Gastrocnemius medialis (tissue), 4 donors: ENCODE data around the gene KCNQ5. TPM values are rescaled to one million over a fixed set of nuclear protein-coding genes. Genes with fewer than 3 reads are reported as not detected.

ENCODE experiments used
- ATAC-seq, 2 donors: fragments of 150-250 bp; one replicate each; pipeline ENCODE4 v1.9.1; 2016
- DNase-seq, 2 donors: peaks; one replicate each; pipeline ENCODE4 v3.0.0-alpha.2; 2019
- H3K27ac ChIP-seq, 4 donors: fragments of 200-600 bp; sonication (generic); 1 replicate in 1 of 4; 2 replicates in 3 of 4; pipeline ENCODE4 v1.5.1; 2016 to 2018; ENCODE audit warnings: mild to moderate bottlenecking in 2 of 4, moderate library complexity in 1 of 4
- H3K27me3 ChIP-seq, 3 donors: fragments of 200-600 bp; sonication (generic) in 2 of 3; 1 replicate in 1 of 3; 2 replicates in 2 of 3; pipeline versions ENCODE4 v1.5.1 to v1.6.0; 2016 to 2019; ENCODE audit warnings: mild to moderate bottlenecking in 1 of 3, moderate library complexity in 1 of 3
- H3K36me3 ChIP-seq, 2 donors: fragments of 200-600 bp; sonication (generic) in 1 of 2; one replicate each; pipeline ENCODE4 v1.5.1; 2017 to 2018
- H3K4me1 ChIP-seq, 2 donors: fragments of 200-600 bp; sonication (generic) in 1 of 2; one replicate each; pipeline ENCODE4 v1.5.1; 2016 to 2017; ENCODE audit warnings: mild to moderate bottlenecking in 2 of 2
- H3K4me3 ChIP-seq, 4 donors: fragments of 200-600 bp; sonication (generic) in 3 of 4; 1 replicate in 1 of 4; 2 replicates in 3 of 4; pipeline ENCODE4 v1.5.1; 2016 to 2019; ENCODE audit warnings: mild to moderate bottlenecking in 2 of 4
- H3K9me3 ChIP-seq, 3 donors: fragments of 200-600 bp; sonication (generic) in 2 of 3; 1 replicate in 1 of 3; 2 replicates in 2 of 3; pipeline ENCODE4 v1.5.1; 2016 to 2019
- POLR2A ChIP-seq, 2 donors: fragments of 450-650 bp; IDR thresholded peaks; one replicate each; pipeline ENCODE4 v1.6.1; 2017; ENCODE audit warnings: antibody characterized with exemption in 2 of 2, mild to moderate bottlenecking in 2 of 2, moderate library complexity in 2 of 2
- in situ Hi-C, 4 donors: fragments of 200-750 bp; cut with MboI; loops; one replicate each; pipeline versions ENCODE4 v1.15.0 to v1.8.0; 2017; ENCODE audit warnings: low sequenced_read_pairs in 4 of 4
- intact Hi-C: fragments of 100-400 bp; cut with DNase I; formaldehyde crosslinking; loops from one replicate; pipeline ENCODE4 v1.15.1; 2023; ENCODE audit warnings: low total_unique reads
- total RNA-seq, 4 donors: library from RNA; depleted of rRNA; stranded (reverse); fragments of >200 nt; gene quantifications; one replicate each; pipeline versions ENCODE4 v1.1.0 to v1.2.3, GENCODE V29; 2016
- TF ChIP-seq, protein P1 (sequence below), 5 experiments: fragments of 450-650 bp in 3 of 5; fragments of 200-600 bp in 2 of 5; sonication (generic) in 2 of 5; IDR thresholded peaks in 4 of 5; conservative IDR thresholded peaks in 1 of 5; 1 replicate in 4 of 5; 2 replicates in 1 of 5; pipeline ENCODE4 v1.5.1; 2016 to 2019; ENCODE audit warnings: antibody characterized with exemption in 5 of 5, mild to moderate bottlenecking in 3 of 5, moderate library complexity in 3 of 5

The KCNQ5 gene
- total RNA-seq, 4 donors from 2014 or later, result 5.3 to 19.3 (median 15.1) TPM

- Histone ChIP-seq H3K9me3 (no peaks in the 10 kb centered on the region), H3K36me3 (no peaks in the 10 kb centered on the region), H3K27me3 (no peaks in the 10 kb centered on the region), H3K27ac (no peak overlapping the region), H3K4me1 (peaks cover 7 to 50% of the 10 kb centered on the region in 2 donors), H3K4me3 (no peak overlapping the region)
- in situ Hi-C loops (no loop called here), intact Hi-C loops (no loop called here)
- no peak for DNase-seq
- no peak for TF ChIP-seq POLR2A (IDR thresholded peaks at IDR 0.05)
- TF ChIP-seq, protein P1, sequence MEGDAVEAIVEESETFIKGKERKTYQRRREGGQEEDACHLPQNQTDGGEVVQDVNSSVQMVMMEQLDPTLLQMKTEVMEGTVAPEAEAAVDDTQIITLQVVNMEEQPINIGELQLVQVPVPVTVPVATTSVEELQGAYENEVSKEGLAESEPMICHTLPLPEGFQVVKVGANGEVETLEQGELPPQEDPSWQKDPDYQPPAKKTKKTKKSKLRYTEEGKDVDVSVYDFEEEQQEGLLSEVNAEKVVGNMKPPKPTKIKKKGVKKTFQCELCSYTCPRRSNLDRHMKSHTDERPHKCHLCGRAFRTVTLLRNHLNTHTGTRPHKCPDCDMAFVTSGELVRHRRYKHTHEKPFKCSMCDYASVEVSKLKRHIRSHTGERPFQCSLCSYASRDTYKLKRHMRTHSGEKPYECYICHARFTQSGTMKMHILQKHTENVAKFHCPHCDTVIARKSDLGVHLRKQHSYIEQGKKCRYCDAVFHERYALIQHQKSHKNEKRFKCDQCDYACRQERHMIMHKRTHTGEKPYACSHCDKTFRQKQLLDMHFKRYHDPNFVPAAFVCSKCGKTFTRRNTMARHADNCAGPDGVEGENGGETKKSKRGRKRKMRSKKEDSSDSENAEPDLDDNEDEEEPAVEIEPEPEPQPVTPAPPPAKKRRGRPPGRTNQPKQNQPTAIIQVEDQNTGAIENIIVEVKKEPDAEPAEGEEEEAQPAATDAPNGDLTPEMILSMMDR (IDR thresholded peaks at IDR 0.05 in 4 of 5, conservative IDR thresholded peaks at IDR 0.05 in 1 of 5), result no peak
- no peak for ATAC-seq
Measured at GRCh38 chr6:72956272-72956671, 334.4 kb downstream of the KCNQ5 start.

GRCh38 chr6:72959821-72960220, 338.0 kb downstream of the KCNQ5 start:
- Histone ChIP-seq H3K27ac (no peak overlapping the region), H3K4me1 (peaks cover 0 to 25% of the 10 kb centered on the region in 2 donors), H3K27me3 (no peaks in the 10 kb centered on the region), H3K36me3 (no peaks in the 10 kb centered on the region), H3K9me3 (no peaks in the 10 kb centered on the region), H3K4me3 (no peak overlapping the region)
- no peak for ATAC-seq
- in situ Hi-C loops (no loop called here), intact Hi-C loops (no loop called here)
- TF ChIP-seq, protein P1 (IDR thresholded peaks at IDR 0.05 in 4 of 5, conservative IDR thresholded peaks at IDR 0.05 in 1 of 5), result no peak
- no peak for TF ChIP-seq POLR2A (IDR thresholded peaks at IDR 0.05)
- DNase-seq, result no peak

- Histone ChIP-seq H3K4me1 (peaks cover 1 to 15% of the 10 kb centered on the region in 2 donors), H3K9me3 (no peaks in the 10 kb centered on the region), H3K4me3 (no peak overlapping the region), H3K36me3 (no peaks in the 10 kb centered on the region), H3K27ac (no peak overlapping the region), H3K27me3 (no peaks in the 10 kb centered on the region)
- in situ Hi-C loops, result no loop called here
- TF ChIP-seq POLR2A (IDR thresholded peaks at IDR 0.05), result no peak
- TF ChIP-seq, protein P1 (IDR thresholded peaks at IDR 0.05 in 4 of 5, conservative IDR thresholded peaks at IDR 0.05 in 1 of 5), result no peak
- DNase-seq (no peak), ATAC-seq (no peak)
- intact Hi-C loops, result no loop called here
Measured at GRCh38 chr6:72963946-72964345, 342.1 kb downstream of the KCNQ5 start.

DNA sequence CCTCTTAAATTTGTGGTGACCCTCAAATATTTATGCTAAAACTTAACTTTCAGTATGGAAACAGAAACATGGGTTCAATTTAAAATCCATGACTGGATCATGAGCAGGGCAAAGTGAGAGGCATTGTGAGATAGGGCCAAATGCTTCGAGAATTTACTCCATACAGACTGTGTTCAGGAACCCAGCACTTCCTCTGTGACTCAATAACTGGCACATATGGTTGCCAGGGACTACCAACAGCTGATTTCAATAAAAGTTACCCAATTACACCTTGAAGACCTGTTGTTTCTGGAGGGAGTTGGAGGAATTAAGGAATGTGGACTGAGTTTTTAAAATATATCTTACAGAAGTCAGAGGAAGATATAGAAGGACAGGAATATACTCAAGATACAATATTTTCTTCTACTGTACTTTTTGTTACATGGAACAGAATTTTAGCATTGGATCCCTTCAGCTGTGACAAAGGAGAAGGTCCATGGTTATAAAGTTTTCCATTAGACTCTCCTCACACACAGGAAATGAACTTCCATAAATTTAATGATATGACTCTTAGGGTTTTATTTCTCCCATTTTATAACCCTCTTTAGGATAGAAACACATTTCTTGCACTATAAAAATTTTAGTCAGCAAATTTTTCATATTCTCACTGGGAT, 344.9 kb downstream of the KCNQ5 start:
- no peaks in the 10 kb centered on the region for H3K27me3 ChIP-seq
- H3K4me1 ChIP-seq, result peaks cover 4 to 15% of the 10 kb centered on the region in 2 donors
- intact Hi-C loops (loop anchor here (5.0 kb wide), 1 partner anchor 224 kb away; no protein-coding TSS in a partner anchor), in situ Hi-C loops (no loop called here)
- no peak for TF ChIP-seq POLR2A (IDR thresholded peaks at IDR 0.05)
- TF ChIP-seq, protein P1 (IDR thresholded peaks at IDR 0.05 in 4 of 5, conservative IDR thresholded peaks at IDR 0.05 in 1 of 5), result no peak
- ATAC-seq, result no peak
- H3K27ac ChIP-seq, result no peak overlapping the region
- no peak for DNase-seq
- H3K36me3 ChIP-seq, result no peaks in the 10 kb centered on the region
- no peaks in the 10 kb centered on the region for H3K9me3 ChIP-seq
- no peak overlapping the region for H3K4me3 ChIP-seq
